Keratinocyte (primary cell): ENCODE measurements around the gene NYAP2. TPM values are rescaled to one million over a fixed set of nuclear protein-coding genes. Genes with fewer than 3 reads are reported as not detected.

Experiments
- DNase-seq: peaks from one replicate; pipeline ENCODE4 v3.0.0-alpha.2; 2011; ENCODE audit warnings: low read depth, missing footprints, low spot score
- FAIRE-seq: peaks from 2 replicates; lab custom pipeline; 2011; peaks lifted over from hg19 to GRCh38; lab: Jason Lieb, UNC
- H2AFZ ChIP-seq: 2 replicates; pipeline ENCODE4 v1.6.0; 2012; ENCODE audit warnings: low read length, control low read depth, inconsistent platforms; ENCODE audit not compliant: control insufficient read depth
- H3K27ac ChIP-seq: 2 replicates; pipeline ENCODE4 v1.5.1; 2011; ENCODE audit warnings: low read length; ENCODE audit not compliant: control insufficient read depth, insufficient read depth
- H3K27me3 ChIP-seq: 3 replicates; pipeline ENCODE4 v1.6.0; 2011; ENCODE audit warnings: low read length; ENCODE audit not compliant: control insufficient read depth, insufficient read depth; ENCODE audit errors: extremely low read depth
- H3K36me3 ChIP-seq, 2 experiments: 2 replicates in 1 of 2; 3 replicates in 1 of 2; pipeline ENCODE4 v1.5.1; 2011; ENCODE audit warnings: low read length in 2 of 2, mild to moderate bottlenecking in 1 of 2; ENCODE audit not compliant: control insufficient read depth in 2 of 2, insufficient read depth in 2 of 2; ENCODE audit errors: extremely low read depth in 1 of 2
- H3K4me1 ChIP-seq: 3 replicates; pipeline ENCODE4 v1.5.1; 2011; ENCODE audit warnings: low read length; ENCODE audit not compliant: control insufficient read depth, insufficient read depth; ENCODE audit errors: extremely low read depth
- H3K4me2 ChIP-seq: 3 replicates; pipeline ENCODE4 v1.6.0; 2011; ENCODE audit warnings: low read depth, low read length; ENCODE audit not compliant: control insufficient read depth, insufficient read depth; ENCODE audit errors: extremely low read depth
- H3K4me3 ChIP-seq, 3 experiments: fragments of 200-600 bp in 1 of 3; sonication (generic) in 1 of 3; 2 replicates in 2 of 3; 3 replicates in 1 of 3; pipeline ENCODE4 v1.5.1; 2011 to 2016; ENCODE audit warnings: low read length in 3 of 3, mild to moderate bottlenecking in 3 of 3, control low read depth in 2 of 3, inconsistent platforms in 1 of 3, low read depth in 1 of 3, mixed read lengths in 1 of 3, mixed run types in 1 of 3, moderate library complexity in 1 of 3; ENCODE audit not compliant: control insufficient read depth in 2 of 3, insufficient read depth in 2 of 3; ENCODE audit errors: extremely low read depth in 1 of 3
- H3K79me2 ChIP-seq: 2 replicates; pipeline ENCODE4 v1.6.0; 2012; ENCODE audit warnings: low read length; ENCODE audit not compliant: control insufficient read depth, insufficient read depth
- H3K9ac ChIP-seq: 3 replicates; pipeline ENCODE4 v1.6.0; 2011; ENCODE audit warnings: low read length; ENCODE audit not compliant: control insufficient read depth, insufficient read depth; ENCODE audit errors: extremely low read depth
- H3K9me1 ChIP-seq: 3 replicates; pipeline ENCODE4 v1.6.0; 2011; ENCODE audit warnings: low read length; ENCODE audit not compliant: control insufficient read depth, insufficient read depth; ENCODE audit errors: extremely low read depth
- H3K9me3 ChIP-seq: 2 replicates; pipeline ENCODE4 v1.5.1; 2012; ENCODE audit warnings: low read depth, low read length; ENCODE audit not compliant: control insufficient read depth
- H4K20me1 ChIP-seq: 3 replicates; pipeline ENCODE4 v1.6.0; 2011; ENCODE audit warnings: low read length; ENCODE audit not compliant: control insufficient read depth, insufficient read depth; ENCODE audit errors: extremely low read depth
- EZH2 ChIP-seq: IDR thresholded peaks from one replicate; pipeline ENCODE4 v1.6.1; 2012; ENCODE audit warnings: inconsistent platforms, mild to moderate bottlenecking, low read length, moderate library complexity
- dilution Hi-C: fragments of 300-500 bp; cut with MboI; formaldehyde crosslinking; loops from one replicate; pipeline ENCODE4 v1.7.0; 2020; ENCODE audit warnings: low sequenced_read_pairs; ENCODE audit not compliant: extremely low pct_ligation_motif_present
- polyA plus RNA-seq, 5 experiments: library from polyadenylated mRNA; depleted of rRNA in 3 of 5; stranded (reverse) in 3 of 5; stranded (forward) in 1 of 5; unstranded in 1 of 5; fragments of >200 nt; gene quantifications; 1 replicate in 1 of 5; 2 replicates in 3 of 5; 3 replicates in 1 of 5; pipeline versions ENCODE4 v1.2.1 to v1.2.3, GENCODE V29; 2011 to 2012; ENCODE audit warnings: missing spikeins in 2 of 5, low read depth in 1 of 5, low replicate concordance in 1 of 5
- TF ChIP-seq, protein P1 (sequence below), 3 experiments: IDR thresholded peaks in 1 of 3; conservative IDR thresholded peaks in 1 of 3; optimal IDR thresholded peaks in 1 of 3; 2 replicates in 2 of 3; 3 replicates in 1 of 3; pipeline versions ENCODE3 to v1.5.1; 2011; ENCODE audit warnings: low read length in 3 of 3, mild to moderate bottlenecking in 3 of 3, moderate library complexity in 2 of 3, control low read depth in 1 of 3, inconsistent platforms in 1 of 3; ENCODE audit not compliant: insufficient read depth in 2 of 3; ENCODE audit errors: extremely low read depth in 1 of 3

The NYAP2 gene
- polyA plus RNA-seq, 1 donor (not counting 4 experiments of a cell fraction or from before 2014, with no cell fraction given): not detected

DNA sequence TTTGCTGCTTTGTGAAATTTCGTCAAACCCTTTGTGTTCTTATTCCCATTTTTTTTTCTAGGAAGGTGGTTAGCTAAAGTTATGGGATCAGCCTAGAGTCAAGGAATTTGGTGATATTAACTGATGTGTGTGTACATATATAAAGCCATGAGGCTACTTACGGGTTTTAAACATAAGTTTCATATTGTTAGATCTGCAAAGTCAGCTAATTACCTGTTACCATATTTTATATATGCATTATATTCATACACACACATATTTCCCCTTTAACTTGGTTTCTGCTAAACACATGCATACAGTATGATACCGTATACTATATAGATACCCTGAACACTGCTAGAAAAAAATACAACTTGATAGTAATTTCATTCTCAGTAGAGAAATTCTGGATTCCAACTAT lies 241.0 kb downstream of the NYAP2 start:
- dilution Hi-C loops: no loop called here
- Histone ChIP-seq H3K4me1 (no peaks in the 10 kb centered on the region), H3K9ac (no peak overlapping the region), H3K4me3 (no peak overlapping the region), H3K27ac (no peak overlapping the region), H3K27me3 (no peaks in the 10 kb centered on the region), H3K79me2 (no peaks in the 10 kb centered on the region), H2AFZ (no peak overlapping the region), H3K9me3 (no peaks in the 10 kb centered on the region), H4K20me1 (no peaks in the 10 kb centered on the region), H3K4me2 (no peak overlapping the region), H3K9me1 (no peaks in the 10 kb centered on the region), H3K36me3 (no peaks in the 10 kb centered on the region)
- FAIRE-seq (no peak), DNase-seq (no peak)
- TF ChIP-seq EZH2: no peak
- TF ChIP-seq, protein P1, sequence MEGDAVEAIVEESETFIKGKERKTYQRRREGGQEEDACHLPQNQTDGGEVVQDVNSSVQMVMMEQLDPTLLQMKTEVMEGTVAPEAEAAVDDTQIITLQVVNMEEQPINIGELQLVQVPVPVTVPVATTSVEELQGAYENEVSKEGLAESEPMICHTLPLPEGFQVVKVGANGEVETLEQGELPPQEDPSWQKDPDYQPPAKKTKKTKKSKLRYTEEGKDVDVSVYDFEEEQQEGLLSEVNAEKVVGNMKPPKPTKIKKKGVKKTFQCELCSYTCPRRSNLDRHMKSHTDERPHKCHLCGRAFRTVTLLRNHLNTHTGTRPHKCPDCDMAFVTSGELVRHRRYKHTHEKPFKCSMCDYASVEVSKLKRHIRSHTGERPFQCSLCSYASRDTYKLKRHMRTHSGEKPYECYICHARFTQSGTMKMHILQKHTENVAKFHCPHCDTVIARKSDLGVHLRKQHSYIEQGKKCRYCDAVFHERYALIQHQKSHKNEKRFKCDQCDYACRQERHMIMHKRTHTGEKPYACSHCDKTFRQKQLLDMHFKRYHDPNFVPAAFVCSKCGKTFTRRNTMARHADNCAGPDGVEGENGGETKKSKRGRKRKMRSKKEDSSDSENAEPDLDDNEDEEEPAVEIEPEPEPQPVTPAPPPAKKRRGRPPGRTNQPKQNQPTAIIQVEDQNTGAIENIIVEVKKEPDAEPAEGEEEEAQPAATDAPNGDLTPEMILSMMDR (optimal IDR thresholded peaks at IDR 0.05 in 1 of 3, IDR thresholded peaks at IDR 0.05 in 1 of 3, conservative IDR thresholded peaks at IDR 0.05 in 1 of 3; ENCODE audit: extremely low read depth in 1 of 3, insufficient read depth in 2 of 3, low read length in 3 of 3): no peak

- H3K4me3 ChIP-seq: no peak overlapping the region
- H3K79me2 ChIP-seq: no peaks in the 10 kb centered on the region
- dilution Hi-C loops: no loop called here
- H3K36me3 ChIP-seq: no peaks in the 10 kb centered on the region
- no peak for FAIRE-seq
- TF ChIP-seq EZH2: no peak
- TF ChIP-seq, protein P1 (optimal IDR thresholded peaks at IDR 0.05 in 1 of 3, IDR thresholded peaks at IDR 0.05 in 1 of 3, conservative IDR thresholded peaks at IDR 0.05 in 1 of 3; ENCODE audit: extremely low read depth in 1 of 3, insufficient read depth in 2 of 3, low read length in 3 of 3): no peak
- H4K20me1 ChIP-seq: no peaks in the 10 kb centered on the region
- no peaks in the 10 kb centered on the region for H3K4me1 ChIP-seq
- no peaks in the 10 kb centered on the region for H3K27me3 ChIP-seq
- no peak for DNase-seq
- no peak overlapping the region for H3K9ac ChIP-seq
- H3K27ac ChIP-seq: no peak overlapping the region
- no peaks in the 10 kb centered on the region for H3K9me3 ChIP-seq
- no peak overlapping the region for H3K4me2 ChIP-seq
- H2AFZ ChIP-seq: no peak overlapping the region
- no peaks in the 10 kb centered on the region for H3K9me1 ChIP-seq
Measured at GRCh38 chr2:225649274-225649673, 249.8 kb downstream of the NYAP2 start.
